NB4 (cell line): Measurements from ENCODE around the gene DENND10.

Source experiments
- POLR2A ChIP-seq: IDR thresholded peaks from 2 replicates; pipeline ENCODE4 v1.6.1; 2011; ENCODE audit warnings: mild to moderate bottlenecking; ENCODE audit not compliant: insufficient read length; ENCODE audit errors: extremely low read depth
- TF ChIP-seq, protein P1 (sequence below): IDR thresholded peaks from 2 replicates; pipeline ENCODE4 v1.6.1; 2011; ENCODE audit warnings: low read depth, low read length

DNA sequence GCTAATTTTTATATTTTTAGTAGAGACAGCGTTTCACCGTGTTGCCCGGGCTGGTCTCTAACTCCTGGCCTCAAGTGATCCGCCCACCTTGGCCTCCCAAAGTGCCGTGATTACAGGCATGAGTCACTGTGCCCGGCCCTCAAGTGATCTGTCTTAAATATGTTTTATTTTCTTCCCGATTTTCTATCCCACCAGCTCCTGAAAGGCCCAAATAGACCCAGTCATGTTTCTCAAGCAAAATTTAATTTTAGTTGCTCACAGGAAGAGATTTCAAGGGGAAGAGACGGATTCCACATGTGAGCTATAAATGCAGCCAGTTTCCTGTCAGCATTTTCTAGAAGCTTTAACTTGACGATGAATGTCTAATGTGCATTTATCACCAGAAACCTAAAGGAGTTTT, 12.0 kb downstream of the DENND10 start:
- TF ChIP-seq, protein P1, sequence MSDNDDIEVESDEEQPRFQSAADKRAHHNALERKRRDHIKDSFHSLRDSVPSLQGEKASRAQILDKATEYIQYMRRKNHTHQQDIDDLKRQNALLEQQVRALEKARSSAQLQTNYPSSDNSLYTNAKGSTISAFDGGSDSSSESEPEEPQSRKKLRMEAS: no peak
- no peak for TF ChIP-seq POLR2A
